HepG2 (cell line): ENCODE results near the gene TAS1R1. TPM values are rescaled to one million over a fixed set of nuclear protein-coding genes. Genes with fewer than 3 reads are reported as not detected.

Experiments
- HDAC1 ChIP-seq: sonication (generic); formaldehyde crosslinking; IDR thresholded peaks from 2 replicates; pipeline ENCODE4 v1.5.1; 2020; ENCODE audit warnings: mild to moderate bottlenecking, missing genetic modification reagents
- JUNB ChIP-seq: sonication (generic); formaldehyde crosslinking; IDR thresholded peaks from 2 replicates; pipeline ENCODE4 v1.8.0; 2022; ENCODE audit warnings: missing genetic modification reagents, mild to moderate bottlenecking, borderline replicate concordance
- POLR2A ChIP-seq, 2 experiments: IDR thresholded peaks; 2 replicates each; pipeline ENCODE4 v1.6.1; 2011; ENCODE audit warnings: low read depth in 2 of 2, low read length in 2 of 2, mild to moderate bottlenecking in 1 of 2, moderate library complexity in 1 of 2; ENCODE audit not compliant: insufficient read depth in 1 of 2
- RBM39 ChIP-seq: fragments of 200-400 bp; formaldehyde crosslinking; IDR thresholded peaks from one replicate; pipeline ENCODE4 v1.6.1; 2018; ENCODE audit warnings: antibody characterized with exemption, mild to moderate bottlenecking, low read depth, low read length; ENCODE audit not compliant: poor library complexity, severe bottlenecking
- RCOR2 ChIP-seq: IDR thresholded peaks from 2 replicates; pipeline ENCODE4 v1.6.1; 2016; ENCODE audit warnings: missing biosample characterization, missing genetic modification reagents
- SALL2 ChIP-seq: sonication (generic); formaldehyde crosslinking; IDR thresholded peaks from 2 replicates; pipeline ENCODE4 v1.8.1; 2023; ENCODE audit warnings: mild to moderate bottlenecking, missing genetic modification reagents, inconsistent platforms
- SP5 ChIP-seq: IDR thresholded peaks from 2 replicates; pipeline ENCODE4 v1.6.1; 2016; ENCODE audit warnings: low read depth, borderline replicate concordance
- SPEN ChIP-seq: sonication (generic); formaldehyde crosslinking; IDR thresholded peaks from 2 replicates; pipeline ENCODE4 v1.5.1; 2020; ENCODE audit warnings: low read depth, mild to moderate bottlenecking, missing genetic modification reagents
- SRSF4 ChIP-seq: fragments of 200-400 bp; formaldehyde crosslinking; IDR thresholded peaks from one replicate; pipeline ENCODE4 v1.6.1; 2018; ENCODE audit warnings: mild to moderate bottlenecking, low read depth, low read length, moderate library complexity; ENCODE audit not compliant: poor library complexity, severe bottlenecking
- ZBTB20 ChIP-seq: sonication (generic); formaldehyde crosslinking; IDR thresholded peaks from 2 replicates; pipeline ENCODE4 v1.8.1; 2023; ENCODE audit warnings: missing genetic modification reagents, low read depth, mild to moderate bottlenecking, borderline replicate concordance
- ZNF44 ChIP-seq: sonication (generic); formaldehyde crosslinking; IDR thresholded peaks from 2 replicates; pipeline ENCODE4 v1.5.1; 2020; ENCODE audit warnings: mild to moderate bottlenecking, missing genetic modification reagents
- ZNF616 ChIP-seq: sonication (generic); formaldehyde crosslinking; IDR thresholded peaks from 2 replicates; pipeline ENCODE4 v1.5.0; 2020; ENCODE audit warnings: low read depth, mild to moderate bottlenecking, missing genetic modification reagents
- ZNF776 ChIP-seq: sonication (generic); formaldehyde crosslinking; IDR thresholded peaks from 2 replicates; pipeline ENCODE4 v1.4.0; 2020; ENCODE audit warnings: mild to moderate bottlenecking, missing genetic modification reagents
- ZNF83 ChIP-seq: sonication (generic); formaldehyde crosslinking; IDR thresholded peaks from 2 replicates; pipeline ENCODE4 v1.4.0; 2020; ENCODE audit warnings: missing genetic modification reagents, mild to moderate bottlenecking, borderline replicate concordance
- polyA plus RNA-seq, 8 experiments: library from polyadenylated mRNA; depleted of rRNA in 3 of 8; stranded (reverse) in 7 of 8; unstranded in 1 of 8; fragments of >200 nt; fragmentation: Illumina TruSeq in 4 of 8; extraction: Trizol in 4 of 8; gene quantifications; 2 replicates each; pipeline versions ENCODE4 v1.2.1 to v1.2.3, GENCODE V29; 2011 to 2016; ENCODE audit warnings: low read depth in 4 of 8, missing spikeins in 1 of 8, mixed read lengths in 1 of 8; ENCODE audit not compliant: insufficient read depth in 1 of 8
- total RNA-seq, 5 experiments: library from RNA; depleted of rRNA; stranded (reverse); fragments of >200 nt; fragmentation: Illumina TruSeq; extraction: Trizol; gene quantifications; 2 replicates each; pipeline ENCODE4 v1.2.3, GENCODE V29; 2016; ENCODE audit warnings: low read depth in 1 of 5
- TF ChIP-seq, protein P1 (sequence below): sonication (generic); formaldehyde crosslinking; IDR thresholded peaks from 2 replicates; pipeline ENCODE4 v1.4.0; 2020; ENCODE audit warnings: mild to moderate bottlenecking, missing genetic modification reagents
- TF ChIP-seq, protein P2 (sequence below): IDR thresholded peaks from 2 replicates; pipeline ENCODE4 v1.6.1; 2012; ENCODE audit warnings: inconsistent platforms
- TF ChIP-seq, protein P3 (sequence below): sonication (generic); formaldehyde crosslinking; IDR thresholded peaks from 2 replicates; pipeline ENCODE4 v1.4.0; 2020; ENCODE audit warnings: low read depth, mild to moderate bottlenecking, missing genetic modification reagents
- TF ChIP-seq, protein P4 (sequence below), 2 experiments: sonication (generic) in 1 of 2; formaldehyde crosslinking in 1 of 2; IDR thresholded peaks; 2 replicates each; pipeline versions ENCODE4 v1.4.0 to v1.6.1; 2018 to 2020; ENCODE audit warnings: missing genetic modification reagents in 2 of 2, borderline replicate concordance in 1 of 2, low read depth in 1 of 2, mild to moderate bottlenecking in 1 of 2, missing biosample characterization in 1 of 2
- TF ChIP-seq, protein P5 (sequence below), 2 experiments: sonication (generic) in 1 of 2; formaldehyde crosslinking in 1 of 2; IDR thresholded peaks; 2 replicates each; pipeline versions ENCODE4 v1.6.1 to v1.9.0; 2014 to 2022; ENCODE audit warnings: antibody characterized with exemption in 1 of 2, borderline replicate concordance in 1 of 2, inconsistent platforms in 1 of 2, low read depth in 1 of 2, missing genetic modification reagents in 1 of 2

Gene TAS1R1
- total and polyA plus RNA-seq, 2 of the 13 experiments (the other 11 are each of a cell fraction or from before 2014, with no cell fraction given) = 1.4 to 1.6 TPM

DNA sequence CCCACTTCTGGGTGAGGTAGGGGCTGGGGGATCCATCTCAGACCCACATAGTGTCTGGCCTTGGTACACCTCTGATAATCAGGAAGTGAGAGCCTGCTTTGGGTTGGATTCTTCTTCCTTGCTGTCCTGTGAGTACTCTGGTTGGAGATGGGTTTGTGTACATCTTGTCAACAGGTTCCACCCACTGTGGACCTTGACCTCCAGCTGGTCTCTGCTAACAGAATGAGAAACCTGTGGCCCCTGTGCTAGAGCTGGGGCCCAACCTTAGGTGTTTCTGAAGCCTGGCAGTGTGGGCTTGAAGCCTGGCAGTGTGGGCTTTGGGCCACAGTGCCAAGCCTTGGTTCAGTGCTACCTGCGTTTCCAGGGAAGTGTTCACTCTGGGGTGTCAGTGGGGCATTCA is 27.3 kb downstream of the TAS1R1 start (continued):
- TF ChIP-seq, protein P1, sequence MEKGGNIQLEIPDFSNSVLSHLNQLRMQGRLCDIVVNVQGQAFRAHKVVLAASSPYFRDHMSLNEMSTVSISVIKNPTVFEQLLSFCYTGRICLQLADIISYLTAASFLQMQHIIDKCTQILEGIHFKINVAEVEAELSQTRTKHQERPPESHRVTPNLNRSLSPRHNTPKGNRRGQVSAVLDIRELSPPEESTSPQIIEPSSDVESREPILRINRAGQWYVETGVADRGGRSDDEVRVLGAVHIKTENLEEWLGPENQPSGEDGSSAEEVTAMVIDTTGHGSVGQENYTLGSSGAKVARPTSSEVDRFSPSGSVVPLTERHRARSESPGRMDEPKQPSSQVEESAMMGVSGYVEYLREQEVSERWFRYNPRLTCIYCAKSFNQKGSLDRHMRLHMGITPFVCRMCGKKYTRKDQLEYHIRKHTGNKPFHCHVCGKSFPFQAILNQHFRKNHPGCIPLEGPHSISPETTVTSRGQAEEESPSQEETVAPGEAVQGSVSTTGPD (CRISPR knock-in tag) = no peak
- TF ChIP-seq, protein P2, sequence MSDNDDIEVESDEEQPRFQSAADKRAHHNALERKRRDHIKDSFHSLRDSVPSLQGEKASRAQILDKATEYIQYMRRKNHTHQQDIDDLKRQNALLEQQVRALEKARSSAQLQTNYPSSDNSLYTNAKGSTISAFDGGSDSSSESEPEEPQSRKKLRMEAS = peak; percentile 72
- TF ChIP-seq, protein P3, sequence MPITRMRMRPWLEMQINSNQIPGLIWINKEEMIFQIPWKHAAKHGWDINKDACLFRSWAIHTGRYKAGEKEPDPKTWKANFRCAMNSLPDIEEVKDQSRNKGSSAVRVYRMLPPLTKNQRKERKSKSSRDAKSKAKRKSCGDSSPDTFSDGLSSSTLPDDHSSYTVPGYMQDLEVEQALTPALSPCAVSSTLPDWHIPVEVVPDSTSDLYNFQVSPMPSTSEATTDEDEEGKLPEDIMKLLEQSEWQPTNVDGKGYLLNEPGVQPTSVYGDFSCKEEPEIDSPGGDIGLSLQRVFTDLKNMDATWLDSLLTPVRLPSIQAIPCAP (CRISPR knock-in tag) = no peak
- TF ChIP-seq JUNB (CRISPR knock-in tag) (no peak), ZNF44 (CRISPR knock-in tag) (0 out of 2 replicates have a peak, but pooled peaks have one; percentile 17), ZNF776 (no peak), ZNF616 (CRISPR knock-in tag) (no peak), SRSF4 (no peak), ZNF83 (no peak), HDAC1 (peak; percentile 96), POLR2A (IDR thresholded peaks at IDR 0.05; ENCODE audit: insufficient read depth in 1 of 2, low read depth in 2 of 2, low read length in 2 of 2) (peak in 1 of 2 experiments; percentile 19; a peak in 1 of 4 replicates), ZBTB20 (CRISPR knock-in tag) (no peak), SPEN (CRISPR knock-in tag) (peak; percentile 62; the same call in 1 of the 2 replicates), RCOR2 (CRISPR knock-in tag) (peak; percentile 69; the same call in 1 of the 2 replicates), SP5 (CRISPR knock-in tag) (peak; percentile 99), RBM39 (no peak), SALL2 (CRISPR knock-in tag) (0 out of 2 replicates have a peak, but pooled peaks have one; percentile 9)
- TF ChIP-seq, protein P4, sequence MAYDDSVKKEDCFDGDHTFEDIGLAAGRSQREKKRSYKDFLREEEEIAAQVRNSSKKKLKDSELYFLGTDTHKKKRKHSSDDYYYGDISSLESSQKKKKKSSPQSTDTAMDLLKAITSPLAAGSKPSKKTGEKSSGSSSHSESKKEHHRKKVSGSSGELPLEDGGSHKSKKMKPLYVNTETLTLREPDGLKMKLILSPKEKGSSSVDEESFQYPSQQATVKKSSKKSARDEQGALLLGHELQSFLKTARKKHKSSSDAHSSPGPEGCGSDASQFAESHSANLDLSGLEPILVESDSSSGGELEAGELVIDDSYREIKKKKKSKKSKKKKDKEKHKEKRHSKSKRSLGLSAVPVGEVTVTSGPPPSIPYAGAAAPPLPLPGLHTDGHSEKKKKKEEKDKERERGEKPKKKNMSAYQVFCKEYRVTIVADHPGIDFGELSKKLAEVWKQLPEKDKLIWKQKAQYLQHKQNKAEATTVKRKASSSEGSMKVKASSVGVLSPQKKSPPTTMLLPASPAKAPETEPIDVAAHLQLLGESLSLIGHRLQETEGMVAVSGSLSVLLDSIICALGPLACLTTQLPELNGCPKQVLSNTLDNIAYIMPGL (CRISPR knock-in tag; IDR thresholded peaks at IDR 0.05; ENCODE audit: borderline replicate concordance in 1 of 2, low read depth in 1 of 2) = peak in 1 of 2 experiments; percentile 64; a peak in 1 of 4 replicates
- TF ChIP-seq, protein P5, sequence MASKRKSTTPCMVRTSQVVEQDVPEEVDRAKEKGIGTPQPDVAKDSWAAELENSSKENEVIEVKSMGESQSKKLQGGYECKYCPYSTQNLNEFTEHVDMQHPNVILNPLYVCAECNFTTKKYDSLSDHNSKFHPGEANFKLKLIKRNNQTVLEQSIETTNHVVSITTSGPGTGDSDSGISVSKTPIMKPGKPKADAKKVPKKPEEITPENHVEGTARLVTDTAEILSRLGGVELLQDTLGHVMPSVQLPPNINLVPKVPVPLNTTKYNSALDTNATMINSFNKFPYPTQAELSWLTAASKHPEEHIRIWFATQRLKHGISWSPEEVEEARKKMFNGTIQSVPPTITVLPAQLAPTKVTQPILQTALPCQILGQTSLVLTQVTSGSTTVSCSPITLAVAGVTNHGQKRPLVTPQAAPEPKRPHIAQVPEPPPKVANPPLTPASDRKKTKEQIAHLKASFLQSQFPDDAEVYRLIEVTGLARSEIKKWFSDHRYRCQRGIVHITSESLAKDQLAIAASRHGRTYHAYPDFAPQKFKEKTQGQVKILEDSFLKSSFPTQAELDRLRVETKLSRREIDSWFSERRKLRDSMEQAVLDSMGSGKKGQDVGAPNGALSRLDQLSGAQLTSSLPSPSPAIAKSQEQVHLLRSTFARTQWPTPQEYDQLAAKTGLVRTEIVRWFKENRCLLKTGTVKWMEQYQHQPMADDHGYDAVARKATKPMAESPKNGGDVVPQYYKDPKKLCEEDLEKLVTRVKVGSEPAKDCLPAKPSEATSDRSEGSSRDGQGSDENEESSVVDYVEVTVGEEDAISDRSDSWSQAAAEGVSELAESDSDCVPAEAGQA (IDR thresholded peaks at IDR 0.05; ENCODE audit: low read depth) = no peak
- TF ChIP-seq, protein P5 (CRISPR knock-in tag; IDR thresholded peaks at IDR 0.05; ENCODE audit: borderline replicate concordance) = no peak
